GM10248 (cell line): Measurements from ENCODE around the gene NBR1.
"Not testable (repeated sequence)": the region's sequence is repeated elsewhere in the genome, so short reads cannot be mapped to it uniquely, and the experiment has no call there.

Experiments
- CTCF ChIA-PET: fragments of 300-600 bp; sonication (Branson Sonifier 250); formaldehyde crosslinking; extraction: SDS; loops from one replicate; lab custom pipeline; 2021; ENCODE audit warnings: antibody characterized with exemption; lab: Yijun Ruan, JAX
- POLR2A ChIA-PET: fragments of 350-650 bp; sonication (Branson Sonifier 250); formaldehyde crosslinking; extraction: SDS; loops from one replicate; lab custom pipeline; 2020; ENCODE audit warnings: antibody characterized with exemption; lab: Yijun Ruan, JAX
- DNase-seq: peaks from one replicate; pipeline ENCODE4 v3.0.0; 2012; ENCODE audit errors: extremely low spot score
- CTCF ChIP-seq: IDR thresholded peaks from 2 replicates; pipeline ENCODE4 v1.5.1; 2012; ENCODE audit warnings: mild to moderate bottlenecking, low read depth; ENCODE audit errors: extremely low read depth, missing control alignments, control extremely low read depth

The NBR1 gene

GRCh38 chr17:43170766-43171585 is at the start of gene NBR1:
TSS of gene NBR1 (plus strand) at chr17:43171214. CDS start at chr17:43175800, 4,586 bp downstream.
- TF ChIP-seq CTCF: peak; percentile 30
- ChIA-PET POLR2A (interaction anchor here (0.6 to 1.9 kb wide), 4 partner anchors 41 to 173 kb away, joined by 3 to 7 read pairs (median 6); partner anchors contain the start of genes RPL27 and TMEM106A), CTCF (interaction anchor here (0.7 to 1.7 kb wide), 6 partner anchors 20 to 347 kb away, joined by 3 to 5 read pairs (median 3); no protein-coding TSS in a partner anchor)
- DNase-seq: peak; percentile 96

GRCh38 chr17:43125133-43125966 is 45.7 kb upstream of the NBR1 start, which contains the start of gene BRCA1:
TSS of gene BRCA1 (minus strand) at chr17:43125364. CDS start at chr17:43124096, 1,268 bp downstream.
- peak; percentile 99 for DNase-seq
- TF ChIP-seq CTCF: no peak
- CTCF ChIA-PET: interaction anchor here (1.2 kb wide), 1 partner anchor 11 kb away, joined by 3 read pairs; no protein-coding TSS in a partner anchor
- POLR2A ChIA-PET: interaction anchor here (0.6 to 0.8 kb wide), 4 partner anchors 101 to 249 kb away, joined by 6 to 10 read pairs (median 6); no protein-coding TSS in a partner anchor

- TF ChIP-seq CTCF: no peak
- DNase-seq: no peak
- CTCF ChIA-PET: interaction anchor here (1.3 kb wide), 1 partner anchor 128 kb away, joined by 4 read pairs; the partner anchor contains the start of gene RPL27
- POLR2A ChIA-PET: no interaction called here
Observed at GRCh38 chr17:43125967-43126910, 44.8 kb upstream of the NBR1 start.

- no peak for DNase-seq
- TF ChIP-seq CTCF: no peak
- CTCF ChIA-PET: interaction anchor here (1.3 kb wide), 1 partner anchor 129 kb away, joined by 4 read pairs; the partner anchor contains the start of gene RPL27
- POLR2A ChIA-PET: interaction anchor here (0.8 kb wide), 1 partner anchor 8 kb away, joined by 3 read pairs; no protein-coding TSS in a partner anchor
Observed at GRCh38 chr17:43126911-43127290, 44.1 kb upstream of the NBR1 start.

- ChIA-PET CTCF (interaction anchor here (0.7 to 1.3 kb wide), 2 partner anchors 99 to 129 kb away, joined by 3 to 4 read pairs; partner anchors contain the start of gene RPL27), POLR2A (interaction anchor here (0.8 kb wide), 1 partner anchor 9 kb away, joined by 3 read pairs; no protein-coding TSS in a partner anchor)
- not testable (repeated sequence) for DNase-seq
Observed at GRCh38 chr17:43127333-43127876, 43.6 kb upstream of the NBR1 start.

- DNase-seq: no peak
- TF ChIP-seq CTCF: no peak
- ChIA-PET POLR2A (no interaction called here), CTCF (interaction anchor here (1.1 kb wide), 1 partner anchor 205 kb away, joined by 3 read pairs; no protein-coding TSS in a partner anchor)
Observed at GRCh38 chr17:43129671-43130010, 41.4 kb upstream of the NBR1 start.
